ENCODE results near the gene MICU2.

Gene MICU2

GRCh38 chr13:21603531-21604448, at the start of gene MICU2:
TSS of gene MICU2 (minus strand) at chr13:21604170. CDS start at chr13:21604148, 22 bp downstream.
- Histone ChIP-seq H3K27ac (ENCODE audit: low read depth, low read length) (peak within 1 kb of the TSS; percentile 97), H3K4me1 (ENCODE audit: insufficient read depth, low read length) (peaks cover 4% of the 10 kb centered on the region), H3K9ac (ENCODE audit: low read length) (peak within 1 kb of the TSS; percentile 60)

GRCh38 chr13:21641629-21642028, 37.7 kb upstream of the MICU2 start:
- Histone ChIP-seq H3K9me3 (ENCODE audit: low read length) (no peaks in the 10 kb centered on the region), H3K4me3 (ENCODE audit: low read depth in 1 of 2, low read length in 2 of 2) (no peak overlapping the region), H3K9ac (ENCODE audit: low read length) (no peak overlapping the region), H3K27ac (ENCODE audit: low read depth, low read length) (no peak overlapping the region), H3K4me1 (ENCODE audit: insufficient read depth, low read length) (no peaks in the 10 kb centered on the region), H3K36me3 (ENCODE audit: insufficient read depth, low read length) (no peaks in the 10 kb centered on the region), H3K27me3 (ENCODE audit: control insufficient read depth in 1 of 2, insufficient read depth in 2 of 2, low read length in 2 of 2) (no peaks in the 10 kb centered on the region)

More at GRCh38 chr13:21603531-21604448, at the start of gene MICU2:
- Histone ChIP-seq H3K36me3 (ENCODE audit: insufficient read depth, low read length) (no peaks in the 10 kb centered on the region), H3K4me3 (ENCODE audit: low read depth in 1 of 2, low read length in 2 of 2) (peak within 1 kb of the TSS; percentile 90 to 94), H3K27me3 (ENCODE audit: control insufficient read depth in 1 of 2, insufficient read depth in 2 of 2, low read length in 2 of 2) (no peaks in the 10 kb centered on the region), H3K9me3 (ENCODE audit: low read length) (no peaks in the 10 kb centered on the region)

- no peak overlapping the region for H3K27ac ChIP-seq (ENCODE audit: low read depth, low read length)
- no peak overlapping the region for H3K4me3 ChIP-seq (ENCODE audit: low read depth in 1 of 2, low read length in 2 of 2)
- no peaks in the 10 kb centered on the region for H3K9me3 ChIP-seq (ENCODE audit: low read length)
- no peaks in the 10 kb centered on the region for H3K36me3 ChIP-seq (ENCODE audit: insufficient read depth, low read length)
- H3K27me3 ChIP-seq (ENCODE audit: control insufficient read depth in 1 of 2, insufficient read depth in 2 of 2, low read length in 2 of 2) = no peaks in the 10 kb centered on the region
- H3K4me1 ChIP-seq (ENCODE audit: insufficient read depth, low read length) = no peaks in the 10 kb centered on the region
- no peak overlapping the region for H3K9ac ChIP-seq (ENCODE audit: low read length)
Observed at GRCh38 chr13:21639561-21639960, 35.6 kb upstream of the MICU2 start.

GRCh38 chr13:21638319-21639282, 34.6 kb upstream of the MICU2 start:
- no peak overlapping the region for H3K4me3 ChIP-seq (ENCODE audit: low read depth in 1 of 2, low read length in 2 of 2)
- no peak overlapping the region for H3K27ac ChIP-seq (ENCODE audit: low read depth, low read length)
- H3K4me1 ChIP-seq (ENCODE audit: insufficient read depth, low read length) = no peaks in the 10 kb centered on the region
- no peaks in the 10 kb centered on the region for H3K9me3 ChIP-seq (ENCODE audit: low read length)
- H3K9ac ChIP-seq (ENCODE audit: low read length) = no peak overlapping the region
- H3K36me3 ChIP-seq (ENCODE audit: insufficient read depth, low read length) = no peaks in the 10 kb centered on the region
- no peaks in the 10 kb centered on the region for H3K27me3 ChIP-seq (ENCODE audit: control insufficient read depth in 1 of 2, insufficient read depth in 2 of 2, low read length in 2 of 2)

GRCh38 chr13:21637296-21637695, 33.3 kb upstream of the MICU2 start:
- Histone ChIP-seq H3K4me1 (ENCODE audit: insufficient read depth, low read length) (no peaks in the 10 kb centered on the region), H3K9me3 (ENCODE audit: low read length) (no peaks in the 10 kb centered on the region), H3K36me3 (ENCODE audit: insufficient read depth, low read length) (no peaks in the 10 kb centered on the region), H3K4me3 (ENCODE audit: low read depth in 1 of 2, low read length in 2 of 2) (no peak overlapping the region), H3K9ac (ENCODE audit: low read length) (no peak overlapping the region), H3K27me3 (ENCODE audit: control insufficient read depth in 1 of 2, insufficient read depth in 2 of 2, low read length in 2 of 2) (no peaks in the 10 kb centered on the region), H3K27ac (ENCODE audit: low read depth, low read length) (no peak overlapping the region)

- Histone ChIP-seq H3K27me3 (ENCODE audit: control insufficient read depth in 1 of 2, insufficient read depth in 2 of 2, low read length in 2 of 2) (no peaks in the 10 kb centered on the region), H3K4me3 (ENCODE audit: low read depth in 1 of 2, low read length in 2 of 2) (no peak overlapping the region), H3K9ac (ENCODE audit: low read length) (no peak overlapping the region), H3K9me3 (ENCODE audit: low read length) (no peaks in the 10 kb centered on the region), H3K4me1 (ENCODE audit: insufficient read depth, low read length) (no peaks in the 10 kb centered on the region), H3K27ac (ENCODE audit: low read depth, low read length) (no peak overlapping the region), H3K36me3 (ENCODE audit: insufficient read depth, low read length) (no peaks in the 10 kb centered on the region)
Observed at GRCh38 chr13:21636656-21637055, 32.7 kb upstream of the MICU2 start.

- H3K4me3 ChIP-seq (ENCODE audit: low read depth in 1 of 2, low read length in 2 of 2) = no peak overlapping the region
- no peak overlapping the region for H3K27ac ChIP-seq (ENCODE audit: low read depth, low read length)
Observed at GRCh38 chr13:21632196-21632595, 28.2 kb upstream of the MICU2 start.

GRCh38 chr13:21625366-21625765, 21.4 kb upstream of the MICU2 start:
- Histone ChIP-seq H3K9me3 (ENCODE audit: low read length) (no peaks in the 10 kb centered on the region), H3K27ac (ENCODE audit: low read depth, low read length) (no peak overlapping the region), H3K4me1 (ENCODE audit: insufficient read depth, low read length) (no peaks in the 10 kb centered on the region), H3K4me3 (ENCODE audit: low read depth in 1 of 2, low read length in 2 of 2) (no peak overlapping the region), H3K9ac (ENCODE audit: low read length) (no peak overlapping the region), H3K27me3 (ENCODE audit: control insufficient read depth in 1 of 2, insufficient read depth in 2 of 2, low read length in 2 of 2) (no peaks in the 10 kb centered on the region), H3K36me3 (ENCODE audit: insufficient read depth, low read length) (no peaks in the 10 kb centered on the region)

More at GRCh38 chr13:21632196-21632595, 28.2 kb upstream of the MICU2 start:
- Histone ChIP-seq H3K4me1 (ENCODE audit: insufficient read depth, low read length) (no peaks in the 10 kb centered on the region), H3K36me3 (ENCODE audit: insufficient read depth, low read length) (no peaks in the 10 kb centered on the region), H3K9ac (ENCODE audit: low read length) (no peak overlapping the region), H3K9me3 (ENCODE audit: low read length) (peaks cover 5% of the 10 kb centered on the region), H3K27me3 (ENCODE audit: control insufficient read depth in 1 of 2, insufficient read depth in 2 of 2, low read length in 2 of 2) (no peaks in the 10 kb centered on the region)

GRCh38 chr13:21620861-21621260, 16.9 kb upstream of the MICU2 start:
- Histone ChIP-seq H3K9me3 (ENCODE audit: low read length) (no peaks in the 10 kb centered on the region), H3K9ac (ENCODE audit: low read length) (no peak overlapping the region), H3K27ac (ENCODE audit: low read depth, low read length) (no peak overlapping the region), H3K4me1 (ENCODE audit: insufficient read depth, low read length) (no peaks in the 10 kb centered on the region), H3K4me3 (ENCODE audit: low read depth in 1 of 2, low read length in 2 of 2) (no peak overlapping the region), H3K36me3 (ENCODE audit: insufficient read depth, low read length) (no peaks in the 10 kb centered on the region), H3K27me3 (ENCODE audit: control insufficient read depth in 1 of 2, insufficient read depth in 2 of 2, low read length in 2 of 2) (no peaks in the 10 kb centered on the region)

GRCh38 chr13:21619633-21620220, 15.8 kb upstream of the MICU2 start:
- no peak overlapping the region for H3K4me3 ChIP-seq (ENCODE audit: low read depth in 1 of 2, low read length in 2 of 2)
- no peaks in the 10 kb centered on the region for H3K27me3 ChIP-seq (ENCODE audit: control insufficient read depth in 1 of 2, insufficient read depth in 2 of 2, low read length in 2 of 2)
- no peak overlapping the region for H3K27ac ChIP-seq (ENCODE audit: low read depth, low read length)
- H3K9me3 ChIP-seq (ENCODE audit: low read length) = no peaks in the 10 kb centered on the region
- no peak overlapping the region for H3K9ac ChIP-seq (ENCODE audit: low read length)
- H3K36me3 ChIP-seq (ENCODE audit: insufficient read depth, low read length) = no peaks in the 10 kb centered on the region
- H3K4me1 ChIP-seq (ENCODE audit: insufficient read depth, low read length) = no peaks in the 10 kb centered on the region

- Histone ChIP-seq H3K4me3 (ENCODE audit: low read depth in 1 of 2, low read length in 2 of 2) (no peak overlapping the region), H3K27me3 (ENCODE audit: control insufficient read depth in 1 of 2, insufficient read depth in 2 of 2, low read length in 2 of 2) (no peaks in the 10 kb centered on the region), H3K9ac (ENCODE audit: low read length) (no peak overlapping the region), H3K36me3 (ENCODE audit: insufficient read depth, low read length) (no peaks in the 10 kb centered on the region), H3K27ac (ENCODE audit: low read depth, low read length) (no peak overlapping the region), H3K4me1 (ENCODE audit: insufficient read depth, low read length) (no peaks in the 10 kb centered on the region), H3K9me3 (ENCODE audit: low read length) (no peaks in the 10 kb centered on the region)
Observed at GRCh38 chr13:21616880-21617279, 12.9 kb upstream of the MICU2 start.
